Mesenteric fat pad (tissue), 1 donor: Measurements from ENCODE around the gene CLDN12. TPM values are rescaled to one million over a fixed set of nuclear protein-coding genes. Genes with fewer than 3 reads are reported as not detected.
"Not testable (repeated sequence)": the region's sequence is repeated elsewhere in the genome, so short reads cannot be mapped to it uniquely, and the experiment has no call there.

Experiments used
- DNase-seq: peaks from one replicate; pipeline ENCODE4 v3.0.0-alpha.2; 2020; ENCODE audit warnings: low spot score
- total RNA-seq: library from RNA; stranded (reverse); fragmentation: NEBNext Ultra II Directional; extraction: Animal tissue kit (Norgen Biotek cat#: 25700); gene quantifications from one replicate; pipeline ENCODE4 v1.2.1, GENCODE V29; 2021
- donor health status: DM: yes; HTN: yes; CAD: no.

The CLDN12 gene
- total RNA-seq, 1 donor from 2014 or later, result 20.1 TPM

GRCh38 chr7:90432752-90433151 is 29.5 kb downstream of the CLDN12 start:
- no peak for DNase-seq

DNA sequence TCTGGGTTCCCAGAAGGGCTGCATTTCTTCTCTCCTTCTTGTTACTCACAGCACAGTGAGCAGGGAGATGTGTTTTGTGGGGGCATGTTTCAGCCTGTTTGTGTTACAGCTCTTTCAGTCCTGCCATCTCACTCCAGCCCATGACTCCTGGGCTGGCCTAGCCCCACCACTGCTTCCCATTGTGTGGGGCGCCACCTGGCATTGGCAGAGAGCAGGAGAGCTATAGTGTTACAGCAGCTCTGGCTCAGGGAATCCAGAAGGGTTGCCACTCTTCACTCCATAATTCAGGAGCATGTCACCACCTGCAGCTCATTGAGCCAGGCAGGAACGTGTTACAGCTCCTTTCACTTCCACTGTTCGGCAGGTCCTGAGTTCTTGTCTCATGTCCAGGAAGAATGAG is 30.0 kb downstream of the CLDN12 start:
- DNase-seq, result no peak

DNA sequence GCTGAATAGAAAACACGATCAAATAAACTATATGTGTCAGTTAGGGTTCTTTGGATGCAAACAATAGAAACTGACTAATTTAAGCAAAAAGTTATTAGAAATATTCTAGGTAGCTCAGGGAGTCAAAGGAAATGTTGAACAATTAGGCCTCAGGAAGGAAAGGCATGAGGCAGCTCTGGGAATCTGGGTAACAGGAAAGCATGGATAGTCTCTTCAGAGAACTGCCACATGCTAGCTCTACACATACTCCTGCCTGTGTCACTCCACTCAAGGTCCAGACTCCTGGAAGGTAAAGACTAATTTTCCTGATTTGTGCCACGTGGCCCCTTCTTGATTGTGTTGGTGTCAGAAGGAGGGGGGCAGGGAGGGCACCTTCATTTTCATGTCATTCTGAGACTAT is 42.4 kb downstream of the CLDN12 start:
- no peak for DNase-seq

GRCh38 chr7:90446137-90446899 is 43.1 kb downstream of the CLDN12 start:
- no peak for DNase-seq

GRCh38 chr7:90453259-90453891 is 50.1 kb downstream of the CLDN12 start:
- DNase-seq, result no peak

DNA sequence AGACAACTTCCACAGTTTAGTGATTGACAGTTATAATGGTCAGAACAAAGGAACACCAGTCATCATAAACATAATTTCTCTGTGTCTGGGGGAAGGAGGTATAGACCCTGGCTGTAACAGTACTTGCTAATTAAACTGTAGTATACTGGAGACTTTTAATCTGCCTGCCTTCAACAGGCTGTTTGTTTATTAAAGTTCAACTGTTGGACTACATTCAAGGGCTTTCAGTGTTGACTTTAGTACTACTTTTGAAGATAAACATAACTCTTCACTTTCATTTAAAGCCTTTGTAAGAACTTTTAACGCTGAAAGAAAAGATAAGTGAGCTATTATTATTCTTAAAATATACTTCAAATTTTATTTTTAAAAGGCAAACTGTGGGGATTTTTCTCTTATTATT is 50.7 kb downstream of the CLDN12 start:
- no peak for DNase-seq

DNA sequence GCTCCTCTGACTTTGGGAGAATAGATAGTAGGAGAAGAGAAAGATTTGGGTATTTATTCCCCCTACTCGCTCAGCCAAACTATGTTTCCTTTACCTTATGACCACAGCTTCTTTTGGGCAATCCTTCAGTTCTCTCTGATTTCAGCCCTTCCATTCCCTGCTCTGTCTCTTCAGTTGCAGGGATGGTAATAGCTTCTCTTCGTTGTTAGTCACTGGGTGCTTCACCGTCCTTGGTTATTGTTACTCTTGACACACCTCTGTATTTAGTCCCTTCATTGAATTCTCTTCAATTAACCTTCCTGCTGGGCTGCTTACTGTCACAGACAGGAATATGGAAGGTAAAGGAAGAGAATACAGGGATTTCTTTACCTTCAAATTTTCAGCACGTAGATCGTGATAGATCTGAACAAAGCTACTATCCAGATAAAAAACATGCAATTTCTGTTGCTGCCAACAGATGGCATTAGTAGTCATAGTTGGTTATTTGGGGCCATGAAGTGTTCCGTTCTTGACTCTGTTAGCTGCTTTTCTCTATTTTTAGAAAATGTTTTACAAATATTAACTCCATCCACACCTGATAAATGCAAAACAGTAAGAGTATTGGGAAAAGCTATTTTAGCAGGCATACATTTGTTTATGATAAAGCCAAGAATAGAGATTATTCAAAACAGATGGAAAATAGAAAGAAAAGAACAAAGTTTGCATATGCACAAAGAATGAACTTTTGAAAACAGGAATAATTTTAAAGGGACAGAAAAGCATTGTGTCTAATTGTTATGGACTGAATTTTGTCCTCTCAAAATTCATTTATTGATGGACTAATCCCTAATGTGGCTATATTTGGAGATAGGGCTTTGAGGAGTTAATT is 52.1 kb downstream of the CLDN12 start:
- DNase-seq, result no peak

DNA sequence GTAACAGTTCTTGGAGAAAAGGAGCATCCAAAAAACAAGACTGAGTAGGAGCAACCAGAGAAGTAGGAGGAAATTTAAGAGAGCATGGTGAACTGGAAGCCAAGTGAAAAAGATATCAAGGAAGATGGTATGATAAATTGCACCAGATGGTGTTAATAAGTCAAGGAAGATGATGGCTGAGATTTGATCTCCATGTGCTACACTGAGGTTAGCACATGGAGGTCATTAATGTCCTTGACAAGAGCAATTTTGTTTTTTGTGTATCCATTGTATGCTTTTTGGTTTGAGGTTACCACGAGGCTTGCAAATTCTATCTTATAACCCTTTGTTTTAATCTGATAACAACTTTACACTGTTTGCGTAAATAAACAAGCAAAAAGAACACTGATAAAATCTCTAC is 54.8 kb downstream of the CLDN12 start:
- DNase-seq, result no peak

- DNase-seq, result no peak
Observed at GRCh38 chr7:90459888-90460287, 56.6 kb downstream of the CLDN12 start.

DNA sequence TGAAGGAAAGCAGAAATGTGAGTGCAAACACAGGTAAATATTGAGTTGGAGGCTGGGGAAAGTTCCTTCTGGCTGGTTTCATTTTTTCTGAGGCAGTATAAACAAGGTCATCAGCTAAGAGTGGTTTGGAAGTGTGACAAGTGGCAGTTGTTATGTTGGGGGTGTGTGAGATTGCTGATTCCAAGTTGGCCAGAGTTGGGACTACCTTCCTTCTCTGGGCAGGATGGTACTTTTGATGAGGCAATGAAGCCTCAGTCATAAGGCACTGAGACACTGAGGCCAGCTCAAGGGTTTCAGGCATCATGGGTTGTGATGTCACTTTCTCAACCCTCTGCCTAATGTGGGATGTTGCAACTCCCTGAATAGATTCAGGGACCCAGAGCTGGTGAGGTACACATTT is 58.0 kb downstream of the CLDN12 start:
- no peak for DNase-seq

DNA sequence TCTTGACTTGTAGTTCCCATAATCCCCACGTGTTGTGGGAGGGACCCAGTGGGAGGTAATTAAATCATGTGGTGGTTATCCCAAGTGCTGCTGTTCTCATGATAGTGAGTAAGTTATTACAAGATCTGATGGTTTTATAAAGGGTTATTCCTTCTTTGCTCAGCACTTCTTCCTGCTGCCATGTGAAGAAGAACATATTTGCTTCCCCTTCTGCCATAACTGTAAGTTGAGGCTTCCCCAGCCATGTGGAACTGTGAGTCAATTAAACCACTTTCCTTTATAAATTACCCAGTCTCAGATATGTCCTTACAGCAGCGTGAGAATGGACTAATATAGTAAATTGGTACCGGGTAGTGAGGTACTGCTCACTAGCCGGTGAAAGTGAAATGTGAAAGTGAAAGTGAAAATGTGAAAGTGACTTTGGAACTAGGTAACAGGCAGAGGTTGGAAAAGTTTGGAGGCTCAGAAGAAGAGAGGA is 59.9 kb downstream of the CLDN12 start:
- not testable (repeated sequence) for DNase-seq

Other genes with a start within 250 kb of the CLDN12 start
- 70.0 TPM for gene STEAP1, start 249.0 kb upstream of the CLDN12 start, total RNA-seq
- gene STEAP2, start 191.7 kb upstream of the CLDN12 start, total RNA-seq, result 29.9 TPM
- 10.4 TPM for gene CFAP69, start 158.3 kb upstream of the CLDN12 start, total RNA-seq
- not detected for gene FAM237B, start 82.2 kb upstream of the CLDN12 start, total RNA-seq
- gene GTPBP10, start 56.7 kb upstream of the CLDN12 start, total RNA-seq, result 16.8 TPM
- gene PTTG1IP2, start 66.2 kb downstream of the CLDN12 start, total RNA-seq, result not detected
- 47.2 TPM for gene CDK14, start 192.9 kb downstream of the CLDN12 start, total RNA-seq